Stimulated activated CD4-positive, alpha-beta T cell treated with anti-CD3 and anti-CD28 coated beads, Interleukin-2, amount 100 ng/mL, for 4 hours (primary cell): Measurements from ENCODE around the gene GRK6.
"Not testable (repeated sequence)": the region's sequence is repeated elsewhere in the genome, so short reads cannot be mapped to it uniquely, and the experiment has no call there.

Source experiments
- DNase-seq: peaks from one replicate; pipeline ENCODE4 v3.0.0-alpha.2; 2020; ENCODE audit warnings: low read depth

Gene GRK6

DNA sequence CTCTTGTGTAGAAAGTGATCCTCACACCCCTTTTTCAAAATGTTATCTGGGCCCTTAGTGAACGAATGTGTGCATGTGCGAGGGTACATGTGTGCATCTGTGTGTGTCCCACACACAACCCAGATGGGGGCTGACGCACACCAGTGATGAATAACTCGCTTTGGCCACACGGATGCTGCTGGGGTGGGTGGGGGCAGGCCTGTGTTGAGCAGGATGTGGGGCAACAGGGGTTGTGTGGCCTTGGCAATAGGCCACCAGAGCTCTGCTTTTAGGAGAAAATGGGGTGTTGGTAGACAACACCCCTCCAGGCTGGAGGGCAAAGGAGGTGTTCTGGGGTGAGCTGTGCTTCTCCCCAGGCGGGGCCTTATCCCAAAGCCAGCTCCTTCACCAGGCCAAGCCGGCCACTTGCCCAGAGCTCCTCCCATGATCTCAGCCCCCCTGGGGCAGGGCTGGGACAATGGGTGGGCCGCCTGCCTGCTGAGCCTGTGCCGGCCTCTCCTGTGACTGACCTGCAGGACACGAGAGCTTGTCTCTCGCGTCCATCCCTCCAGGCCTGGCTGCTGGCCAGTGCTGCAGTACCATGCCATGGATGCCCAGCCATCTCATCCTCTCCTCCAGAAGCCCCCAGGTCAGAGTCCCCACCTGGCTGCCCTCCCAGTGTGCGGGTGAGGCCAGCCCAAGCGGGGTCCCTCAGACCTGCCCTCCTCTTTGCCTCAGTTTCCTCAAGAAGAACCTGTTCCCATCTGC lies 45.3 kb downstream of the GRK6 start:
- DNase-seq = no peak

DNA sequence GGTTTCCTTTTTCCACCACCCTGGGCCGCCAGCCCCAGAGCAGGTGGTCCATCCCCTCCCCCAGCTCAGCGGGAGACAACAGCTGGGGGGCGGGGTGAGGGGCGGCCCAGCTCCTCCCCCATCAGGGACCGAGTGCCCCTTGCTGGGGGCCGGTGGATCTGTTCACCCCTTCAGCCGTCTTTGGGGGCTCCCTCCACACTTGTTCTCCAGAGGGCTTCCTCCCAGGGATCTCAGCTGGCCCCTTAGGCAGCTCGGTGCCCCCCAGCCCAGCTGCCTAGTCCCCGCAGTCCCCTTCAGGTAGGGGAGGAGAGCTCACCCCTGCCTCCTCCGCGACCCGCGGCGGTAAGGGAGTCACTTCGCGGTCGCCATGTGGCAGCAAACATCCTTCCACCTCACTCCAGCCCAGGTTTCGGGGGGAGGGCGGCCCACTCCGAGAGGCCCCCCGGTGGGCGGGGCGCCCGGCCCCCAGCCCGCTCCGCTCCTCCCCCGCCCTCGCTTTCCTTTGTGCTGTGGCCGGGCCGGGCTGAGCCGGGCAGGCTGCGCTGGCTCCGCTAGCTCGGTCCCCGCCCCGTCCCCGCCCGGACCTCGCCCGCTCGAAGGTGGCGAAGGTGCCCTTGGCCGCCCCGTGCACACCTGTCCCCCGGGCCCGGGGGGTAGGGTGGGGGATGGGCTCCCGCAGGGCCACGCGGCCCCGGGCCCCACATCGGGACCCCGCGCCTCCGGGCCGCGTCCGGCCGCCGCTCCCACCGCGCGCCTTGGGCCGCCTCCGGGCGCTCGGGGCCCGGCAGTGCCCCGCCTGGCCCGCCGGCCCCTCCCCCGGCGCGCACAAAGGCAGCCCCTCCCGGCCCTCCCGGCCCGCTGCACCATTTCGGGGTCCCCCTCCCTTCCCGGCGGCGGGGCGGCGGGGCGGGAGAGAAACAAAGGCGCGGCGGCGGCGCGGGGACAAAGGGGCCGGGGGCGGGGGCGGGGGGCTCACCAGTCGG lies 46.3 kb downstream of the GRK6 start:
- DNase-seq = peak; percentile 36

DNA sequence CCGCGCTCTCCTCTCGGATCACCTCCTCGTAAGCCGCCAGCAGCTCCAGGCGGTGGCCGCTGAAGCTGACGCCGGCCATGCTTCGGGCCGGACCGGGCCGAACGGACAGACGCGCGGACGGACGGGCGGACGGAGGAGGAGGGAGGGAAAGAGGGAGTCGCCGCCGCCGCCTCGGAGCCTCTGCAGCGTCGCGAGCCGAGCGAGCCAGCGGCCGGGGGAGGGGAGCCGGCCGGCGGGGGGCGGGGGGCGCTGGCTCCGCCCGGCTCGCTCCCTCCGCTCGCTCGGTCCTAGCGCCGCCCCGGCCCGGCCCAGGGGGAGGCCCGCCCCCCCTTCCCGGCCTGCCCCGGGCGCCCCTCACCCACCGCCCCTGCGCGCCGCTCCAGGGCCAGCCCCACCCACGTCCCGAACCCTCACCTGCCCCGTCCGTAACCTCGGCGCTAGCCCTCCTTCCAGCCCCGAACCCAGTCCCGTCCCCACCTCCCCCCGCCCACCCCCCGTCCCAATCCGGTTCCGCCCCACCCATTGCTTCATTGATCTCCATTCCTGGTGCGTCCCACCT lies 47.0 kb downstream of the GRK6 start, which contains the start of gene DBN1:
DBN1 (minus strand) TSS at position 192 of the 559 bp plus-strand sequence; CDS start at position 79, 113 bp downstream.
- no peak for DNase-seq

- DNase-seq = no peak
Observed at GRCh38 chr5:177474002-177474476, 47.6 kb downstream of the GRK6 start.

DNA sequence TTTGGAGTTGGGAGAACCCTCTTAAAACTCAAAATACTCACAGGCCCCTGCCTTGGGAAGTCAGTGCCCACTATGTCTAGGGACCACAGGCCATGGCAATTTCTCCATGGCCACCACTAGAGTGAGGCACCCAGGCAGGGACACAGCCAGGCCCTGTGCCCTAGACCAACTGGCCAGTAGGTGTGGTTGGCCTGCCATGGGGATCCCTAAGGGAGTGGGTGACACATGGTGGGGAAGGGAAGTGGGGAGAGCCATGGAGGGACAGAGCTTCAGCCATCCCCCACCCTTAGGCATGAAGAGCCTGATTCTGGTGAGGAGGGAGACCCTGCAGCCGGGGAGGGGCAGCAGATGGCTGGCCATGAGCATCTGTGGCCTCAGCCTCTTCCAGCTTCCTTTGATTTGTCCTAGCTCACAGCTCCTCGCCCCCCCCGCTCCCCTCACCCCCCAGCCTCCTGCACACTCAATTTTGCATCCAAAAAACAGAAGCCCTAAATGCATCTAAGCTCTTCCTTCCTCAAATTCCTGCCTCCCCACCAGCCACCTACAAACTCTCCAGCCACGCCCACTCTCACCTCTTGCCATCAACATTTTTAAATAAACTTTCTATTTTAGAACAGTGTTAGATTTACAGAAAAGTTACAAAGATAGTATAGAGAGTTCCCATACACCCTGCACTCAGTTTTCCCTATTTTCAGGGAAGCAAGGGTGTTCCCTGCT lies 48.5 kb downstream of the GRK6 start:
- no peak for DNase-seq

- no peak for DNase-seq
Observed at GRCh38 chr5:177475563-177476427, 49.3 kb downstream of the GRK6 start.

GRCh38 chr5:177476531-177477233 lies 50.2 kb downstream of the GRK6 start:
- DNase-seq = no peak

DNA sequence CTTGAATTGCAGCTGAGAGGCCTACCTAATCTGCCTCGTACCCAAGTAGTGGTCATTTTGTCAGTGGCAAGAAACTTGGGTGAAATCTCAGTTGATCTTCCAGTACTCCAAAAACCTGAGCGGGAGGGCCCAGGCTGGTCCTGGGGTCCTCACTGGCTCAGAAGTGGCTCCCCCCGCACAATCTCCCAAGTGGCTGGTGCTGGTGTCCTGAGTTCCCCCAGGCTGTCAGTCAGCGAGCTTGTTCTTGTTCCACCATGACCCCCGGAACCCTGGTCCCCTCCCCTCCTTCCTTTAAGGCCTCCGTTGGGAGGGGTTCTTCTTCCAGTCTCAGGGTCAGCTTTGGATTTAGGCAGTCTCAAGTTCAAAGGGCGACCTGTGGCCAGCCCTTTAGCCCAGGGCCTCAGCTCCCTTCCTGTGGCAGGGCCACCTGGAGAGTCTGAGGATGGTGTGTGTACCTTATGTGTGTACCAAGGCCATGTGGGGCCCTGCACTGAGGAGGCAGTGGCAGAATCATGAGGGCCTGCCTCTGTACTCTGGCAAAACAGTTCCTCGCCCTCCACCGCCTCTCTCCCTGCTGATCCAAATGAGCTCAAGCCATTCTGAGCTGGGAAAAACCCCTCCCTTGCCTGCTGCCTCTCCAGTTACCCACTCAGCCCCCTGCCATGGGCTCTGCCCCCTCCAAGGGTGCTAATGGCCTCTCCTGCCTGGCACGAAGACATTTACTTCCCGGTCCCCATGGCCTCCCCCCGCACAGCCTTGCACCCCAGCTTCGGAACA lies 51.4 kb downstream of the GRK6 start:
- no peak for DNase-seq

DNA sequence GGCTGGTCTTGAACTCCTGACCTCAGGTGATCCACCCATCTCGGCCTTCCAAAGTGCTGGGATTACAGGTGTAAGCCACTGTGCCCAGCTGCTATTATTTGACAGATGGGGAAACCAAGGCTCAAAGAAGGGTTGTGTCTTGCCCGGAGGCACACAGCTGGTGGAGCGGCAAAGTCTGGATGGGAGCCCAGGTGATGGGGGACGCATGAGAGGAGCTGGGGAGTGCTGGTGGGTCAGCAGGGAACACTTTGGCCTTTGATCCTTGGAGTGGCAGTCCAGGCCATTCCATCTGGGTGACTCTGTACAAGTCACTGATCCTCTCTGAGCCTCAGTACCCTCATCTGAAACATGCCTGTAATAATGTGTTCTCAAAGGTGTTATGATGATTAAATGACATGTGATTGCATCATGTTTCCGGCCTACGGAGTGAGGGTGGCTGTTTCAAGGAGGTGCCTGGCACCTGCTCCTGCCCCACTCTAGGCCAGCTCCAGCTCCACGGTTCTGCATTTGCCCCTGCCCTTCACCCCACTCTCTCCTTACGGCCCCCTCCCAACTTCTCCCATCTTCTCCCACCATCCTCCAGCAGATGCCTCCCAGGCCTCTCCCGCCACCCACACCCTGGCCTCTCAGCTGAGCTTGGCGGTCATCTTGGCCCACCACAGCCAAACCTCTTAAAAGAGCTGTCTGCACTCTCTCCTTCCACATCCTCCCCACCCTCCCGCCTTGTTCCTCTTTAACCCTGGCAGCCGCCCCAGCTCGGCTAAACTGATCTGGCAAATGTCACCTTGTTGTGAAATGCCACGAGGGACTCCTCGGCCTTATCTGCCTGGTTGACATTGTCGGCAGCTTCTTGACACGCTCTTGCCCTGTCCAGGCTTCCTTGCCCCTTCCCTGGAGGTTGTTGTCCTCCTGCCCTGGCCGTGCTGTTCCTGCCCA lies 52.5 kb downstream of the GRK6 start:
- DNase-seq = no peak

- DNase-seq = no peak
Observed at GRCh38 chr5:177479774-177480173, 53.3 kb downstream of the GRK6 start.

GRCh38 chr5:177482359-177482795 lies 55.9 kb downstream of the GRK6 start:
- no peak for DNase-seq

DNA sequence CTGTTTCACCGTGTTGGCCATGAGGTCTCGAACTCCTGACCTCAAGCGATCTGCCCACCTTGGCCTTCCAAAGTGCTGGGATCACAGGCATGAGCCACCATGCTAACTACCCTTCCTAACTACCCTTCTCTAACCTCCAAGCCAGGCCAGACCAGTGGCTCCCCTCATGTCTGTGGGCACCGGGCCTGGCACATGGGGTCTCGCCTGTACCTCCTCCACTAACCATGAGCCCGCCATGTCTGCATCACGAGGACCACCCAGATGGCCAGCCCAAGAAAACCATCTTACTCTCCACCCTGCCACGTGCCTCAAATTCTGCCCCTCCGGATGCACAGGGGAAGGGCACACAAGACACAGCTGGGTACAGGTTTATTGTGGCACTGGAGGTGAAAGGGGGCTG lies 56.6 kb downstream of the GRK6 start:
- DNase-seq = no peak

GRCh38 chr5:177483994-177484901 lies 57.8 kb downstream of the GRK6 start:
- DNase-seq = no peak

- DNase-seq = no peak
Observed at GRCh38 chr5:177484902-177485549, 58.5 kb downstream of the GRK6 start.

GRCh38 chr5:177485753-177486152 lies 59.3 kb downstream of the GRK6 start:
- DNase-seq = not testable (repeated sequence)

- DNase-seq = no peak
Observed at GRCh38 chr5:177486256-177486655, 59.8 kb downstream of the GRK6 start.

GRCh38 chr5:177487144-177487543 lies 60.7 kb downstream of the GRK6 start:
- DNase-seq = no peak
